Ascending aorta (tissue), 2 donors: ENCODE data around the gene FLNB. TPM values are rescaled to one million over a fixed set of nuclear protein-coding genes. Genes with fewer than 3 reads are reported as not detected.

ENCODE experiments used
- DNase-seq, 2 donors: peaks; one replicate each; pipeline ENCODE4 v3.0.0-alpha.2; 2019; ENCODE audit warnings: low spot score in 2 of 2
- H3K27ac ChIP-seq, 2 donors: fragments of 200-600 bp; sonication (generic); one replicate each; pipeline ENCODE4 v1.5.1; 2016 to 2017; ENCODE audit warnings: mild to moderate bottlenecking in 1 of 2
- H3K27me3 ChIP-seq: fragments of 200-600 bp; sonication (generic); one replicate; pipeline ENCODE4 v1.5.1; 2017
- H3K36me3 ChIP-seq, 2 donors: fragments of 200-600 bp; sonication (generic); one replicate each; pipeline ENCODE4 v1.5.1; 2016
- H3K4me1 ChIP-seq, 2 donors: fragments of 200-600 bp; sonication (generic); one replicate each; pipeline ENCODE4 v1.5.1; 2016 to 2017; ENCODE audit warnings: mild to moderate bottlenecking in 1 of 2
- H3K4me3 ChIP-seq, 2 donors: fragments of 200-600 bp; sonication (generic); one replicate each; pipeline ENCODE4 v1.5.1; 2016 to 2017; ENCODE audit warnings: mild to moderate bottlenecking in 1 of 2
- H3K9me3 ChIP-seq, 2 donors: fragments of 200-600 bp; sonication (generic); one replicate each; pipeline ENCODE4 v1.5.1; 2016
- intact Hi-C: fragments of 100-400 bp; cut with DNase I; formaldehyde crosslinking; loops from one replicate; pipeline ENCODE4 v1.15.1; 2023
- total RNA-seq: library from RNA; depleted of rRNA; stranded (reverse); fragments of >200 nt; gene quantifications from one replicate; pipeline ENCODE4 v1.1.0, GENCODE V29; 2016
- TF ChIP-seq, protein P1 (sequence below), 3 experiments: fragments of 200-600 bp in 2 of 3; fragments of 450-650 bp in 1 of 3; sonication (generic) in 2 of 3; IDR thresholded peaks; one replicate each; pipeline ENCODE4 v1.5.1; 2016 to 2019; ENCODE audit warnings: antibody characterized with exemption in 3 of 3, mild to moderate bottlenecking in 1 of 3, moderate library complexity in 1 of 3

FLNB gene
- total RNA-seq, 1 donor from 2014 or later: 144 TPM

DNA sequence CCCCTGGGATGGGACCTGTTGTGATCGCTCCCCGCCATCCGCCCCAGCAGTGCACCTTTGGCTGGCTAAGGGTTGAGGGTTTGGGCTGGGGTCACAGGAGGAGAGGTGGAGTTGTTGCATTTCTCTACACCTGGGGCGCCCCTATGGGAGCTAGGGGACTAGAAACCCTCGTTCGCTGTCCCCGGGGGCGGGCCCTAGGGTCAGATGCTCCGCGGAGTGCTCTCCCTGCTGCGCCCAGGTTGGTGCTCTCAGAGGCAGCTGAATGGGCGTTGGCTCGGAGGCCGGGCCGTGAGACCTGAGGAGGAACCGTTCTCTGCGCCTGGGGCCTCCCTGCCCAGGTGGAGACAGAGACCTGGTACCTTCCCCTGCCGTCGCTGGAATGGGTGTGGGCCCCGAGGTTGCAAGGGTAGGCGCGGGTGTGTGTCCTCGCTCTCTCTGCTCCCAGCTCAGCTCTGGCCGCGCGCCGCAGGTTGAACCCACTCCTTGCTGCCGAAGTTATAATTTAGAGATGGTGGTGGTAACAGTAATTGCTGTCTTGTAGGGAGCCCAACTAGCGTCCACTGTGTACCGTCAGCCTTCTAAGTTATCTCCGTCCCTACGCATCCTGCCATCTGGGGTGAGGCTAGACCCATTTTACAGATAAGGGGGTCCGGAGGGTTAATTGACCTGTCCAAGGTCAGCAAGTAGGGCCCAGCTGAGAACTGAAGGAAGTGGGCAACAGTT is 965 bp downstream of the FLNB start:
- Histone ChIP-seq H3K36me3 (no peaks in the 10 kb centered on the region), H3K27me3 (no peaks in the 10 kb centered on the region), H3K4me1 (peaks cover 8 to 32% of the 10 kb centered on the region in 2 donors), H3K27ac (peak overlapping the region; percentile 80 to 87), H3K9me3 (no peaks in the 10 kb centered on the region), H3K4me3 (peak overlapping the region; percentile 85 to 100)
- DNase-seq: peak in 1 of 2 donors; percentile 68
- intact Hi-C loops: loop anchor here (2.0 to 5.0 kb wide), 5 partner anchors 57 to 158 kb away; no protein-coding TSS in a partner anchor
- TF ChIP-seq, protein P1, sequence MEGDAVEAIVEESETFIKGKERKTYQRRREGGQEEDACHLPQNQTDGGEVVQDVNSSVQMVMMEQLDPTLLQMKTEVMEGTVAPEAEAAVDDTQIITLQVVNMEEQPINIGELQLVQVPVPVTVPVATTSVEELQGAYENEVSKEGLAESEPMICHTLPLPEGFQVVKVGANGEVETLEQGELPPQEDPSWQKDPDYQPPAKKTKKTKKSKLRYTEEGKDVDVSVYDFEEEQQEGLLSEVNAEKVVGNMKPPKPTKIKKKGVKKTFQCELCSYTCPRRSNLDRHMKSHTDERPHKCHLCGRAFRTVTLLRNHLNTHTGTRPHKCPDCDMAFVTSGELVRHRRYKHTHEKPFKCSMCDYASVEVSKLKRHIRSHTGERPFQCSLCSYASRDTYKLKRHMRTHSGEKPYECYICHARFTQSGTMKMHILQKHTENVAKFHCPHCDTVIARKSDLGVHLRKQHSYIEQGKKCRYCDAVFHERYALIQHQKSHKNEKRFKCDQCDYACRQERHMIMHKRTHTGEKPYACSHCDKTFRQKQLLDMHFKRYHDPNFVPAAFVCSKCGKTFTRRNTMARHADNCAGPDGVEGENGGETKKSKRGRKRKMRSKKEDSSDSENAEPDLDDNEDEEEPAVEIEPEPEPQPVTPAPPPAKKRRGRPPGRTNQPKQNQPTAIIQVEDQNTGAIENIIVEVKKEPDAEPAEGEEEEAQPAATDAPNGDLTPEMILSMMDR (IDR thresholded peaks at IDR 0.05): no peak

GRCh38 chr3:58009749-58010535 is 1.7 kb downstream of the FLNB start:
- DNase-seq: no peak
- no peaks in the 10 kb centered on the region for H3K27me3 ChIP-seq
- H3K27ac ChIP-seq: peak overlapping the region; percentile 80 to 87
- H3K9me3 ChIP-seq: no peaks in the 10 kb centered on the region
- H3K36me3 ChIP-seq: no peaks in the 10 kb centered on the region
- TF ChIP-seq, protein P1 (IDR thresholded peaks at IDR 0.05): no peak
- H3K4me3 ChIP-seq: peak overlapping the region; percentile 85 to 100
- intact Hi-C loops: loop anchor here (2.0 to 5.0 kb wide), 6 partner anchors 42 to 157 kb away; no protein-coding TSS in a partner anchor
- H3K4me1 ChIP-seq: peaks cover 8 to 38% of the 10 kb centered on the region in 2 donors

DNA sequence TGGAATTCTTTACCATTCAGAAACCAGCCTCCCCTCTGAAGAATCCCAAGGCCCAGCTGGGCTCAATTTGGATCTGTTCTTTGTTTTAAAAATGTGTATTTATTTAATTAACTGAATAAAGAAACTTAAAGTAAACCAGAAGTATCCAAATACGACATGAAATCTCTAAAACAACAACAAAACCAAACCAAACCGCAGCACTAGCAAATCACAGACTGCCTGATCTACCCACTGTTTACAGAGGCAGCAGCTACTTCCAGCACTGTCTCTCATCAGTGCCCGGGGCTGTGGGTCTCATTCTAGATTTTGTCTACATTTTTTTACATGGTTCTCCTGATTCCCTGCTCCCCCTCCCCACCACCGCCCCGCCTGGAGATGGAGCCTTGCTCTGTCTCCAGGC is 2.3 kb downstream of the FLNB start:
- Histone ChIP-seq H3K9me3 (no peaks in the 10 kb centered on the region), H3K4me1 (peaks cover 8 to 38% of the 10 kb centered on the region in 2 donors), H3K4me3 (peak overlapping the region; percentile 85 to 100), H3K27ac (peak overlapping the region; percentile 80 to 87), H3K36me3 (no peaks in the 10 kb centered on the region), H3K27me3 (no peaks in the 10 kb centered on the region)
- TF ChIP-seq, protein P1 (IDR thresholded peaks at IDR 0.05): no peak
- no peak for DNase-seq
- intact Hi-C loops: loop anchor here (5.0 kb wide), 1 partner anchor 42 kb away; no protein-coding TSS in a partner anchor

DNA sequence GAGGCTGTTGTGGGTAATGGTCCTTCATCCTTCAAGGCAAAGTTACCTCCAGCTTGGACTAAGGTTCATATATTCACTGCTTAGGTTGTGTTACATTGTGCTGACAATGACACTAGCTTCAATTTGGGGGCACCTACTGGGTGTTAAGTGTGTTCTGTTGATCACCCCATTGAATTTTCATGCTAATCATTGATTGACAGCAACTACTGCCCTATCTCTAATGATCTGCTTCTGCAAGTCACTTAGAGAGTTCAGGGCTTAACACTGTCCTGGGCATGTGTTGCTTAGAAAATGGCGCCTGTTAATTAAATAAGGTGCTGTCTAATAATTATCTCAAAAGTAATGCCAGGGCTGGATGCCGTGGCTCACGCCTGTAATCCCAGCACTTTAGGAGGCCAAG is 3.4 kb downstream of the FLNB start:
- peak overlapping the region; percentile 80 to 87 for H3K27ac ChIP-seq
- H3K9me3 ChIP-seq: no peaks in the 10 kb centered on the region
- H3K4me1 ChIP-seq: peaks cover 8 to 40% of the 10 kb centered on the region in 2 donors
- TF ChIP-seq, protein P1 (IDR thresholded peaks at IDR 0.05): no peak
- H3K4me3 ChIP-seq: peak overlapping the region in 1 of 2 donors; percentile 85
- H3K27me3 ChIP-seq: no peaks in the 10 kb centered on the region
- intact Hi-C loops: loop anchor here (5.0 kb wide), 1 partner anchor 41 kb away; no protein-coding TSS in a partner anchor
- DNase-seq: no peak
- H3K36me3 ChIP-seq: no peaks in the 10 kb centered on the region

GRCh38 chr3:58012302-58012701 is 4.1 kb downstream of the FLNB start:
- H3K27ac ChIP-seq: peak overlapping the region; percentile 80 to 87
- H3K9me3 ChIP-seq: no peaks in the 10 kb centered on the region
- no peak for DNase-seq
- H3K36me3 ChIP-seq: no peaks in the 10 kb centered on the region
- H3K27me3 ChIP-seq: no peaks in the 10 kb centered on the region
- intact Hi-C loops: loop anchor here (5.0 kb wide), 1 partner anchor 40 kb away; no protein-coding TSS in a partner anchor
- peak overlapping the region in 1 of 2 donors; percentile 9 for H3K4me3 ChIP-seq
- peaks cover 8 to 47% of the 10 kb centered on the region in 2 donors for H3K4me1 ChIP-seq
- TF ChIP-seq, protein P1 (IDR thresholded peaks at IDR 0.05): no peak
